Measurements from ENCODE around the gene PLLP.

DNA sequence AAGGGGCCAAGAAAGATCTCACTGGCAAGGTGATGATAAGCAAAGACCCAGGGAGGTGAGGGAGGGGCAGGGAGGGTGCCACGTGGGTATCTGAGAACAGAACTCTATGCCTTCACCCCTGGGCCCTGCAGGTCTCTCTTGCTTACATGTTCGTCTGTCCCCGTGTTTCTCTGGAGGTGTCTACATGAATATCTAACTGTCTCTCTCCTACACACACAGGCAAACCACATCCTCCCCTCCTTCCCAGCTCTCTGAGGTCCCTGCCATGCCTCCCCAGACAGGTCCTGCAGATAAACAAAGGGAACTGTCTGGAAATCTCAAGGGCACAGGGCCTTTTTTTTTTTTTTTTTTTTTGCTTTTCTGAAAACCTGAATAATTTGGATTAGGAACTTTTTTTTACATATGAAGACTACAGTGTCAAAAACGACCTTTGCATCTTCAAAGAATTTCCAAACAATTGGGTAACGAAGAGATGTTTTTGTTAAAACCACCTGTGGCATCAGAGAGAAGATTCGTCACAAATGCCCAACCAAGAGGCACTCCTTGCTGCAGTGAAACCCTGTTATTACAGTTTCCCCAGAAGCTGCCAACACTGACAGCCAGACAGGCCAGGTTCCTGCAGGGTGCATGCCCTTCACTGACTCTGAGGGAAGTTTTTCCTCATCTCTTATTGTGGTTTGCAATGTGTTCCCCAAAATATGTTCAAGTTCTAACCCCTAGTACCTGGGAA, 17.8 kb downstream of the PLLP start:
- TF ChIP-seq ARNTL (CRISPR knock-in tag; IDR thresholded peaks at IDR 0.05; ENCODE audit: borderline replicate concordance, low read depth) = no peak
- no peak for TF ChIP-seq ZNF8 (CRISPR knock-in tag; IDR thresholded peaks at IDR 0.05)
- TF ChIP-seq, protein P1, sequence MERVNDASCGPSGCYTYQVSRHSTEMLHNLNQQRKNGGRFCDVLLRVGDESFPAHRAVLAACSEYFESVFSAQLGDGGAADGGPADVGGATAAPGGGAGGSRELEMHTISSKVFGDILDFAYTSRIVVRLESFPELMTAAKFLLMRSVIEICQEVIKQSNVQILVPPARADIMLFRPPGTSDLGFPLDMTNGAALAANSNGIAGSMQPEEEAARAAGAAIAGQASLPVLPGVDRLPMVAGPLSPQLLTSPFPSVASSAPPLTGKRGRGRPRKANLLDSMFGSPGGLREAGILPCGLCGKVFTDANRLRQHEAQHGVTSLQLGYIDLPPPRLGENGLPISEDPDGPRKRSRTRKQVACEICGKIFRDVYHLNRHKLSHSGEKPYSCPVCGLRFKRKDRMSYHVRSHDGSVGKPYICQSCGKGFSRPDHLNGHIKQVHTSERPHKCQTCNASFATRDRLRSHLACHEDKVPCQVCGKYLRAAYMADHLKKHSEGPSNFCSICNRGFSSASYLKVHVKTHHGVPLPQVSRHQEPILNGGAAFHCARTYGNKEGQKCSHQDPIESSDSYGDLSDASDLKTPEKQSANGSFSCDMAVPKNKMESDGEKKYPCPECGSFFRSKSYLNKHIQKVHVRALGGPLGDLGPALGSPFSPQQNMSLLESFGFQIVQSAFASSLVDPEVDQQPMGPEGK (CRISPR knock-in tag; IDR thresholded peaks at IDR 0.05; ENCODE audit: borderline replicate concordance) = no peak
- TF ChIP-seq SNAI2 (CRISPR knock-in tag; IDR thresholded peaks at IDR 0.05) = no peak
- TF ChIP-seq ZFP30 (CRISPR knock-in tag; IDR thresholded peaks at IDR 0.05) = no peak
- TF ChIP-seq TOX (CRISPR knock-in tag; IDR thresholded peaks at IDR 0.05; ENCODE audit: borderline replicate concordance) = no peak

Data from SK-N-SH treated with all-trans-retinoic acid at 6 μM for 48 hours (cell line).